Transverse colon (tissue), 4 donors: ENCODE measurements around the gene EGFR.

Source experiments
- EP300 ChIP-seq: sonication (generic); formaldehyde crosslinking; IDR thresholded peaks from one replicate; pipeline ENCODE4 v1.6.1; 2017; ENCODE audit warnings: antibody characterized with exemption, low read depth
- POLR2A ChIP-seq: fragments of 450-650 bp; IDR thresholded peaks from one replicate; pipeline ENCODE4 v1.6.1; 2016; ENCODE audit warnings: antibody characterized with exemption, mild to moderate bottlenecking, moderate library complexity
- POLR2AphosphoS5 ChIP-seq, 3 donors: sonication (generic); formaldehyde crosslinking; IDR thresholded peaks; one replicate each; pipeline ENCODE4 v1.6.1; 2016; ENCODE audit warnings: antibody characterized with exemption in 3 of 3
- TF ChIP-seq, protein P1 (sequence below), 5 experiments: fragments of 200-600 bp in 3 of 5; fragments of 450-650 bp in 2 of 5; sonication (generic) in 3 of 5; IDR thresholded peaks; 1 replicate in 2 of 5; 2 replicates in 3 of 5; pipeline ENCODE4 v1.5.1; 2016 to 2017; ENCODE audit warnings: antibody characterized with exemption in 5 of 5, inconsistent platforms in 3 of 5, mild to moderate bottlenecking in 2 of 5, moderate library complexity in 1 of 5

DNA sequence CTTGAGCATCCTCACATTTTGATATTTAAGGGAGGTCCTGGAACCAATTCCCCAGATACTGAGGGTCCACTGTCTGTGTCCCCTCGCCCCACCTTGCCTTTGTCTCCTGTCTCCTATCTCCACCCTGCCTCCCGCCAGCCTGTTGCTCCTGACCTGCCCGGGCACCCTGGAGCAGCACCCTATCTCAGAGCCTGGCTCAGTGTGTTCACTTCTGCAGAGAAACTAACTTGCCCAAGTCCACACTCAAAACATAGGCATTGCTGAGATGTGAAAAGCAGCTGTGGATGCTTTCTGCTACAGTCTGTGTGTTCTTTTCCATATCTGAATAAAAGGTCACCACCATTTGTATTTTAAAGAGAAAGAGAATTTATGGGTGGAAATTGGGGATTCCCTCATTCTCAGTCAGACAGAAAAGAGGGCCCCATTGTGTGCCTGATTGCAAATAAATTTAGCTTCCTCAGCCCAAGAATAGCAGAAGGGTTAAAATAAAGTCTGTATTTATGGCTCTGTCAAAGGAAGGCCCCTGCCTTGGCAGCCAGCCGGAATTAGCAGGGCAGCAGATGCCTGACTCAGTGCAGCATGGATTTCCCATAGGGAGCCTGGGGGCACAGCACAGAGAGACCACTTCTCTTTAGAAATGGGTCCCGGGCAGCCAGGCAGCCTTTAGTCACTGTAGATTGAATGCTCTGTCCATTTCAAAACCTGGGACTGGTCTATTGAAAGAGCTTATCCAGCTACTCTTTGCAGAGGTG lies 161.3 kb downstream of the EGFR start:
- TF ChIP-seq, protein P1, sequence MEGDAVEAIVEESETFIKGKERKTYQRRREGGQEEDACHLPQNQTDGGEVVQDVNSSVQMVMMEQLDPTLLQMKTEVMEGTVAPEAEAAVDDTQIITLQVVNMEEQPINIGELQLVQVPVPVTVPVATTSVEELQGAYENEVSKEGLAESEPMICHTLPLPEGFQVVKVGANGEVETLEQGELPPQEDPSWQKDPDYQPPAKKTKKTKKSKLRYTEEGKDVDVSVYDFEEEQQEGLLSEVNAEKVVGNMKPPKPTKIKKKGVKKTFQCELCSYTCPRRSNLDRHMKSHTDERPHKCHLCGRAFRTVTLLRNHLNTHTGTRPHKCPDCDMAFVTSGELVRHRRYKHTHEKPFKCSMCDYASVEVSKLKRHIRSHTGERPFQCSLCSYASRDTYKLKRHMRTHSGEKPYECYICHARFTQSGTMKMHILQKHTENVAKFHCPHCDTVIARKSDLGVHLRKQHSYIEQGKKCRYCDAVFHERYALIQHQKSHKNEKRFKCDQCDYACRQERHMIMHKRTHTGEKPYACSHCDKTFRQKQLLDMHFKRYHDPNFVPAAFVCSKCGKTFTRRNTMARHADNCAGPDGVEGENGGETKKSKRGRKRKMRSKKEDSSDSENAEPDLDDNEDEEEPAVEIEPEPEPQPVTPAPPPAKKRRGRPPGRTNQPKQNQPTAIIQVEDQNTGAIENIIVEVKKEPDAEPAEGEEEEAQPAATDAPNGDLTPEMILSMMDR (IDR thresholded peaks at IDR 0.05) = no peak
- no peak for TF ChIP-seq EP300
- TF ChIP-seq POLR2A = no peak
- no peak for TF ChIP-seq POLR2AphosphoS5 (IDR thresholded peaks at IDR 0.05)
